ENCODE measurements around the gene GPR173.

- no peak for TF ChIP-seq EZH2 (IDR thresholded peaks at IDR 0.05; ENCODE audit: borderline replicate concordance)
- TF ChIP-seq CTCF (IDR thresholded peaks at IDR 0.05; ENCODE audit: poor library complexity), result no peak
- TF ChIP-seq EZH2phosphoT487 (IDR thresholded peaks at IDR 0.05; ENCODE audit: low read depth, severe bottlenecking, unreplicated experiment), result no peak
Measured at GRCh38 chrX:53122013-53122412, 73.4 kb downstream of the GPR173 start.
